MM.1S (cell line): ENCODE data around the gene YDJC.
A peak's percentile ranks its signal among the peaks of the same experiment; 100 is the strongest.

Source experiments
- DNase-seq: peaks from one replicate; pipeline ENCODE4 v3.0.0-alpha.2; 2015
- H2AFZ ChIP-seq: fragments of 300-600 bp; sonication (generic); 2 replicates; pipeline ENCODE4 v1.6.0; 2016; ENCODE audit warnings: antibody characterized with exemption, low read length
- H3F3A ChIP-seq: fragments of 300-600 bp; sonication (generic); 2 replicates; pipeline ENCODE4 v1.6.1; 2016; ENCODE audit warnings: mild to moderate bottlenecking, antibody characterized with exemption, low read length, moderate library complexity, mixed read lengths; ENCODE audit not compliant: insufficient read depth
- H3K27ac ChIP-seq: fragments of 300-600 bp; sonication (generic); 2 replicates; pipeline ENCODE4 v1.5.1; 2016; ENCODE audit warnings: mild to moderate bottlenecking, low read length
- H3K27me3 ChIP-seq: fragments of 300-600 bp; sonication (generic); replicated peaks from 2 replicates; pipeline ENCODE4 v1.6.0; 2016; ENCODE audit warnings: low read length; ENCODE audit not compliant: insufficient read depth
- H3K36me3 ChIP-seq: fragments of 300-600 bp; sonication (generic); replicated peaks from 2 replicates; pipeline ENCODE4 v1.6.1; 2016; ENCODE audit warnings: mild to moderate bottlenecking, low read length, mixed read lengths; ENCODE audit not compliant: insufficient read depth
- H3K4me1 ChIP-seq: fragments of 300-600 bp; sonication (generic); 2 replicates; pipeline ENCODE4 v1.6.1; 2016; ENCODE audit warnings: low read length, mixed read lengths
- H3K4me2 ChIP-seq: fragments of 300-600 bp; sonication (generic); 2 replicates; pipeline ENCODE4 v1.6.0; 2016; ENCODE audit warnings: low read depth, low read length
- H3K4me3 ChIP-seq: fragments of 300-600 bp; sonication (generic); 2 replicates; pipeline ENCODE4 v1.5.1; 2016; ENCODE audit warnings: low read length, mixed read lengths
- H3K79me2 ChIP-seq: fragments of 300-600 bp; sonication (generic); 2 replicates; pipeline ENCODE4 v1.6.1; 2016; ENCODE audit warnings: mixed run types, low read length, mixed read lengths
- H3K9ac ChIP-seq: fragments of 300-600 bp; sonication (generic); 2 replicates; pipeline ENCODE4 v1.6.1; 2016; ENCODE audit warnings: low read length, mixed read lengths
- H3K9me2 ChIP-seq: fragments of 300-600 bp; sonication (generic); replicated peaks from 2 replicates; pipeline ENCODE4 v1.6.1; 2016; ENCODE audit warnings: mild to moderate bottlenecking, low read length, mixed read lengths; ENCODE audit not compliant: insufficient read depth
- H3K9me3 ChIP-seq: fragments of 300-600 bp; sonication (generic); replicated peaks from 2 replicates; pipeline ENCODE4 v1.6.1; 2016; ENCODE audit warnings: mild to moderate bottlenecking, low read length, mixed read lengths; ENCODE audit not compliant: insufficient read depth
- H4K20me1 ChIP-seq: fragments of 300-600 bp; sonication (generic); 2 replicates; pipeline ENCODE4 v1.6.1; 2016; ENCODE audit warnings: mild to moderate bottlenecking, low read length, moderate library complexity, mixed read lengths; ENCODE audit not compliant: insufficient read depth
- EZH2 ChIP-seq: fragments of 300-600 bp; sonication (generic); optimal IDR thresholded peaks from 2 replicates; pipeline ENCODE3; 2017; ENCODE audit warnings: low read depth, mild to moderate bottlenecking, antibody characterized with exemption, low read length, mixed read lengths
- EZH2phosphoT487 ChIP-seq: fragments of 300-600 bp; sonication (generic); IDR thresholded peaks from 2 replicates; pipeline ENCODE4 v1.6.1; 2018; ENCODE audit warnings: antibody characterized with exemption, low read length
- TF ChIP-seq, protein P1 (sequence below): fragments of 300-600 bp; sonication (generic); IDR thresholded peaks from 2 replicates; pipeline ENCODE4 v1.5.1; 2016; ENCODE audit warnings: antibody characterized with exemption, low read length, mixed read lengths

Gene YDJC

DNA sequence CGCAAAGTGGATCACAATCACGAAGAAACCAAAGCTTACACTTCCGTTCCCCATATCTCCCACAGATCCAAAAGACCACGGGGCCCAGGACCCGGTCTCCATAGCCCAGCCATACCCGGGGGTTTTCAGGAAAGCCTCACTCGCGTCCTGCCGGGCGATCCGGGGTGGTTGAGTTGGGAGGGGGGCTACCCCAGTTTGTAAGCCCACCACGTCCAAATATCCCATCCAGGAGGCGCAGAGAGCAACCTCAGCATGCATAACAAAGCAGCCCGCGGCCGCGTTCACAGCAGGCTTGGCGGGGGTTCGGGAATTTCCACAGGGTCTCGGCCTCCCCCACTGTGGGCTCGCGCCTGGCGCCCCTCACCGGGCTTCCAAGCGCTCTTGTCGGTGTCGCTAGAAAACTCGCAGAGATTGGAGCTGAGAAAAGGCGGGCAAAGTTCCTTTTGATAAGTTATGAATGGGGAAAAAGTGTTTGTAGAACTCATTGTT is 21.7 kb upstream of the YDJC start:
- TF ChIP-seq EZH2phosphoT487: no peak
- TF ChIP-seq, protein P1, sequence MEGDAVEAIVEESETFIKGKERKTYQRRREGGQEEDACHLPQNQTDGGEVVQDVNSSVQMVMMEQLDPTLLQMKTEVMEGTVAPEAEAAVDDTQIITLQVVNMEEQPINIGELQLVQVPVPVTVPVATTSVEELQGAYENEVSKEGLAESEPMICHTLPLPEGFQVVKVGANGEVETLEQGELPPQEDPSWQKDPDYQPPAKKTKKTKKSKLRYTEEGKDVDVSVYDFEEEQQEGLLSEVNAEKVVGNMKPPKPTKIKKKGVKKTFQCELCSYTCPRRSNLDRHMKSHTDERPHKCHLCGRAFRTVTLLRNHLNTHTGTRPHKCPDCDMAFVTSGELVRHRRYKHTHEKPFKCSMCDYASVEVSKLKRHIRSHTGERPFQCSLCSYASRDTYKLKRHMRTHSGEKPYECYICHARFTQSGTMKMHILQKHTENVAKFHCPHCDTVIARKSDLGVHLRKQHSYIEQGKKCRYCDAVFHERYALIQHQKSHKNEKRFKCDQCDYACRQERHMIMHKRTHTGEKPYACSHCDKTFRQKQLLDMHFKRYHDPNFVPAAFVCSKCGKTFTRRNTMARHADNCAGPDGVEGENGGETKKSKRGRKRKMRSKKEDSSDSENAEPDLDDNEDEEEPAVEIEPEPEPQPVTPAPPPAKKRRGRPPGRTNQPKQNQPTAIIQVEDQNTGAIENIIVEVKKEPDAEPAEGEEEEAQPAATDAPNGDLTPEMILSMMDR: no peak
- no peak for TF ChIP-seq EZH2
- H3K9ac ChIP-seq: peak overlapping the region; percentile 70
- H3K9me3 ChIP-seq: no peaks in the 10 kb centered on the region
- peaks cover 11% of the 10 kb centered on the region; the same call in 1 of the 2 replicates for H3K79me2 ChIP-seq
- H3K27me3 ChIP-seq: no peaks in the 10 kb centered on the region
- H3K36me3 ChIP-seq: no peaks in the 10 kb centered on the region
- H3K4me2 ChIP-seq: peak overlapping the region; percentile 100
- H3K4me1 ChIP-seq: peaks cover 7% of the 10 kb centered on the region
- DNase-seq: no peak
- H4K20me1 ChIP-seq: no peaks in the 10 kb centered on the region
- H3K4me3 ChIP-seq: peak overlapping the region; percentile 91
- H3K9me2 ChIP-seq: no peaks in the 10 kb centered on the region
- peak overlapping the region; percentile 100 for H2AFZ ChIP-seq
- peaks cover 15% of the 10 kb centered on the region for H3F3A ChIP-seq
- peak overlapping the region; percentile 48; the same call in 1 of the 2 replicates for H3K27ac ChIP-seq

DNA sequence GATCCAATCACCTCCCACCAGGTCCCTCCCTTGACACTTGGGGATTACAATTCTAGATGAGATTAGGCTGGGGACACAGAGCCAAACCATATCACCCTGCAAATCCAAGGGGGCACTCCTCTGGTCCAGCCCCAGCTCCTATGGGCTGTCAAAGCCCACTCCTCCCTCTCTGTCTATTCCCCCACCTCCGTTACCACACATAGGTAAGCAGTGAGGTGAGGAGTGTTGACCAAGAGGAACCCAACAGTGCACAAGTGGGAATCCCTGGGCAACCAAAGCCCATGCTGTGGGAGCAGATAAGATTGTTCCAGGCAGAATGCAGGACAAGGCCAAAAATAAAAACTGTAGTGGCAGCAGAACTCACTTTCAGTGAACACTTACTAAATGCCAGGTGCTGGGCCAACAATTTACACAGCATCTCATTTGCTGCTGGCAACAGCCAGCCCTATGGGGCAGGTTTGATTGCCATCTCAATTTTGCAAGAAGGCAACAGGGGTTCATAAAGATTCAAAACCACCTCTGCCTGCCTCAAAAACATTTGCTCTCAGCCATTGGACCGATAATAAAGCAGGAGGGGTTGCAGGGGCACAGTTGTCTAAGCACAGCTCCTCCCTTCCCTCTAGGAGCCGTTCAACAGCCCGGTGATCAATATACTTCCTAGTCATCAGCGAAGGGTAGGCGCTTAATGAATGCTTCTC is 21.1 kb upstream of the YDJC start:
- Histone ChIP-seq H3K36me3 (no peaks in the 10 kb centered on the region), H3K4me2 (peak overlapping the region; percentile 100), H3K27me3 (no peaks in the 10 kb centered on the region), H3K9ac (peak overlapping the region; percentile 70), H3K4me1 (peaks cover 7% of the 10 kb centered on the region), H4K20me1 (no peaks in the 10 kb centered on the region), H3K27ac (peak overlapping the region; percentile 48; the same call in 1 of the 2 replicates), H2AFZ (peak overlapping the region; percentile 100), H3K4me3 (peak overlapping the region; percentile 91), H3F3A (peaks cover 15% of the 10 kb centered on the region), H3K9me2 (no peaks in the 10 kb centered on the region), H3K79me2 (peaks cover 11% of the 10 kb centered on the region; the same call in 1 of the 2 replicates), H3K9me3 (no peaks in the 10 kb centered on the region)
- TF ChIP-seq EZH2phosphoT487: no peak
- TF ChIP-seq, protein P1: no peak
- TF ChIP-seq EZH2: no peak
- DNase-seq: no peak

DNA sequence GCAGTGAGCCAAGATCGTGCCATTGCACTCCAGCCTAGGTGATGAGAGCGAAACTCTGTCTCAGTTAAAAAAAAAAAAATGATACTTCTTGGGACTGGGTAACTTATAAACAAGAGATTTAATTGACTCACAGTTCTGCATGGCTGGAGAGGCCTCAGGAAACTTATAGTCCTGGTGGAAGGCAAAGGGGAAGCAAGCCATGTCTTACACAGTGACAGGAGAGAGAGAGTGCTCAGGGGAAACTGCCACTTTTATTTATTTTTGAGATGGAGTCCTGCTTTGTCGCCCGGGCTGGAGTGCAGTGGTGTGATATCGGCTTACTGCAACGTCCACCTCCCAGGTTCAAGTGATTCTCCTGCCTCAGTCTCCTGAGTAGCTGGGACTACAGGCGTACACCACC is 20.5 kb upstream of the YDJC start:
- no peak overlapping the region for H3K4me3 ChIP-seq
- H3K9ac ChIP-seq: no peak overlapping the region
- no peak for DNase-seq
- no peaks in the 10 kb centered on the region for H3K9me2 ChIP-seq
- no peak overlapping the region for H3K4me2 ChIP-seq
- H3K27ac ChIP-seq: no peak overlapping the region
- no peaks in the 10 kb centered on the region for H3K9me3 ChIP-seq
- peaks cover 7% of the 10 kb centered on the region for H3K4me1 ChIP-seq
- no peak overlapping the region for H2AFZ ChIP-seq
- no peaks in the 10 kb centered on the region for H4K20me1 ChIP-seq
- TF ChIP-seq EZH2phosphoT487: no peak
- no peak for TF ChIP-seq EZH2
- TF ChIP-seq, protein P1: no peak
- no peaks in the 10 kb centered on the region for H3K36me3 ChIP-seq
- peaks cover 15% of the 10 kb centered on the region for H3F3A ChIP-seq
- H3K79me2 ChIP-seq: peaks cover 11% of the 10 kb centered on the region; the same call in 1 of the 2 replicates
- no peaks in the 10 kb centered on the region for H3K27me3 ChIP-seq
